GM12865 (cell line): ENCODE results near the gene MCM5.

Experiments
- DNase-seq: peaks from one replicate; pipeline ENCODE4 v3.0.0; 2010; ENCODE audit warnings: low read depth
- H3K4me3 ChIP-seq: 2 replicates; pipeline ENCODE4 v1.5.1; 2011; ENCODE audit warnings: mild to moderate bottlenecking, low read depth, low read length, control low read depth
- TF ChIP-seq, protein P1 (sequence below): IDR thresholded peaks from 2 replicates; pipeline ENCODE4 v1.5.1; 2011; ENCODE audit warnings: low read length, control low read depth, low read depth, inconsistent platforms; ENCODE audit not compliant: insufficient read depth; ENCODE audit errors: missing control alignments

MCM5 gene

DNA sequence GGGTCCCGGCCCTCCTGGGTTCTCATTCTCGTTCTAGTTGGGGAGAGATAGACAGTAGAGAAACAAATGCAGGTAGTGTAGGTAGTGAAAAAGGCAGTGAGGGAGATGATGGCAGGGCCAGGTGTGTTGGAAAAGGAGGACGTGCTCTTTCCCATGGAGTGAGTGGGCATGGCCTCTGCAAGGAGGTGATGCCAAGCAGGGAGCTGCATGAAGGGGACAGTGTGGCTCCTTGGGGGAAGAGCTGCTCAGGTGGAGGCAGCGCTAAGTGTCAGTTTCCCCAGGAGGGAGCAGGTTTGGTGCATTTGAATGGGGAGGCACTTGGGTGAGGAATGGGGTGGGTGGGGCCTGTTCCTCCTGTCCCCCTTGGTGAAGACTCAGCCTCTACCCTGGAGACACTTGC, 22.2 kb downstream of the MCM5 start:
- no peak for DNase-seq
- TF ChIP-seq, protein P1, sequence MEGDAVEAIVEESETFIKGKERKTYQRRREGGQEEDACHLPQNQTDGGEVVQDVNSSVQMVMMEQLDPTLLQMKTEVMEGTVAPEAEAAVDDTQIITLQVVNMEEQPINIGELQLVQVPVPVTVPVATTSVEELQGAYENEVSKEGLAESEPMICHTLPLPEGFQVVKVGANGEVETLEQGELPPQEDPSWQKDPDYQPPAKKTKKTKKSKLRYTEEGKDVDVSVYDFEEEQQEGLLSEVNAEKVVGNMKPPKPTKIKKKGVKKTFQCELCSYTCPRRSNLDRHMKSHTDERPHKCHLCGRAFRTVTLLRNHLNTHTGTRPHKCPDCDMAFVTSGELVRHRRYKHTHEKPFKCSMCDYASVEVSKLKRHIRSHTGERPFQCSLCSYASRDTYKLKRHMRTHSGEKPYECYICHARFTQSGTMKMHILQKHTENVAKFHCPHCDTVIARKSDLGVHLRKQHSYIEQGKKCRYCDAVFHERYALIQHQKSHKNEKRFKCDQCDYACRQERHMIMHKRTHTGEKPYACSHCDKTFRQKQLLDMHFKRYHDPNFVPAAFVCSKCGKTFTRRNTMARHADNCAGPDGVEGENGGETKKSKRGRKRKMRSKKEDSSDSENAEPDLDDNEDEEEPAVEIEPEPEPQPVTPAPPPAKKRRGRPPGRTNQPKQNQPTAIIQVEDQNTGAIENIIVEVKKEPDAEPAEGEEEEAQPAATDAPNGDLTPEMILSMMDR: no peak
- no peak overlapping the region for H3K4me3 ChIP-seq

DNA sequence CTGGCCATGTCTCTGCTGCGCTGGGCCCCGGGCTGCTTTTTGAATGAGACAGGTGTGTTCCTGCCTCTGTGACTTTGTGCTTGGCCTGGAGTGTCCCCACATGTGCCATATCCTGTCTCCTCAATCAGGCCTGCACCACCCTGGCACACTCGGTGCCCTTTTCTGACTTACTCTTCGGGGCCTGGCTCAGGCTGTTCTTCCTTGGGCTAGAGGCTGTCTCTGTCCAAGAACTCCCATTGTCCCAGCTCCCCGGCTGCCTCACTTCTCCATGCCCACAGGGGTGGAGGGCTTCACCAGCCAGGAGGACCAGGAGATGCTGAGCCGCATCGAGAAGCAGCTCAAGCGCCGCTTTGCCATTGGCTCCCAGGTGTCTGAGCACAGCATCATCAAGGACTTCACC, 23.0 kb downstream of the MCM5 start:
- TF ChIP-seq, protein P1: no peak
- H3K4me3 ChIP-seq: no peak overlapping the region
- no peak for DNase-seq

DNA sequence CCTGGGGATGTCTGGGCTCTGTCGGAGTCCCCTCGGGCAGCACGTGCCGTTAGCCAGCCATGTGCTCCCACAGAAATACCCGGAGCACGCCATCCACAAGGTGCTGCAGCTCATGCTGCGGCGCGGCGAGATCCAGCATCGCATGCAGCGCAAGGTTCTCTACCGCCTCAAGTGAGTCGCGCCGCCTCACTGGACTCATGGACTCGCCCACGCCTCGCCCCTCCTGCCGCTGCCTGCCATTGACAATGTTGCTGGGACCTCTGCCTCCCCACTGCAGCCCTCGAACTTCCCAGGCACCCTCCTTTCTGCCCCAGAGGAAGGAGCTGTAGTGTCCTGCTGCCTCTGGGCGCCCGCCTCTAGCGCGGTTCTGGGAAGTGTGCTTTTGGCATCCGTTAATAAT, 24.1 kb downstream of the MCM5 start:
- TF ChIP-seq, protein P1: no peak
- no peak for DNase-seq
- H3K4me3 ChIP-seq: no peak overlapping the region

DNA sequence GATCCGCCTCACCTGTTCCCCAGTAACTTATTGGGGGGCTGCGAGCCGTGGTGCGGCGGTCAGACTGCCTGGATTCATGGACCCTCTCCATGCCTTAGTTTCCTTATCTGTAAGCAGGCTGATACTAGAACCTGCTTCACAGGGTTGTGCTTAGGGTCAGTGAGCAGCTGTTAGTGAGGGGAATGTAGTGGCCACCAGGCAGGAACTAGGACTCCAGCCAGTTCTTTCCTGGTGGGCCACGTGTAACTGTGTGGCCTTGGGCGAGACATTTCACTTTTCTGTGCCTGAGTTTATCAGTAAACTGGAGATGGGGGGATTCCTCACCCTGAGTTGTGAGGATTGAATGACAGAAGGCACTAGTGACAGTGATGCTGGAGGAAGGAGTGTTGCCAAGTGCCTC, 24.8 kb downstream of the MCM5 start:
- DNase-seq: no peak
- no peak overlapping the region for H3K4me3 ChIP-seq
- TF ChIP-seq, protein P1: no peak

DNA sequence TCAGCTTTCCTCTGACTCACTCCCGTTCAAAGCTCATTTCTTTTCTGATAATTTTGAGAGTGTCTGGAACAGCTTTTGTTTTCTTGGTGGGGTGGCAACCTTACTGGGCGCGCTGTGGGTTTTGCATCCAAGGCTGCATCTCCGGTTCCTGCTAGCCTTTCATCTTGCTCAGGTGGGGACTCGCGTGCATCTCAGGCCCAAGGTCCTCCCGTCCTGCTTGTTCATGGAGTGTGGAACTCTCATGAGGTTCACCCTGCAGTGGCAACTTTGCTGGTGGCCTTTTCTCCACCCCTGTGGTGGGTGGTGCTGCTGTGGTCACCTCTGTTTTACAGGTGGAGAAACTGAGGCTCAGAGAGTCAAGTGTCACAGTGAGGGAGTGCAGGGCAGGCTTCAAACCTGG, 25.6 kb downstream of the MCM5 start:
- TF ChIP-seq, protein P1: no peak
- no peak overlapping the region for H3K4me3 ChIP-seq
- DNase-seq: no peak

DNA sequence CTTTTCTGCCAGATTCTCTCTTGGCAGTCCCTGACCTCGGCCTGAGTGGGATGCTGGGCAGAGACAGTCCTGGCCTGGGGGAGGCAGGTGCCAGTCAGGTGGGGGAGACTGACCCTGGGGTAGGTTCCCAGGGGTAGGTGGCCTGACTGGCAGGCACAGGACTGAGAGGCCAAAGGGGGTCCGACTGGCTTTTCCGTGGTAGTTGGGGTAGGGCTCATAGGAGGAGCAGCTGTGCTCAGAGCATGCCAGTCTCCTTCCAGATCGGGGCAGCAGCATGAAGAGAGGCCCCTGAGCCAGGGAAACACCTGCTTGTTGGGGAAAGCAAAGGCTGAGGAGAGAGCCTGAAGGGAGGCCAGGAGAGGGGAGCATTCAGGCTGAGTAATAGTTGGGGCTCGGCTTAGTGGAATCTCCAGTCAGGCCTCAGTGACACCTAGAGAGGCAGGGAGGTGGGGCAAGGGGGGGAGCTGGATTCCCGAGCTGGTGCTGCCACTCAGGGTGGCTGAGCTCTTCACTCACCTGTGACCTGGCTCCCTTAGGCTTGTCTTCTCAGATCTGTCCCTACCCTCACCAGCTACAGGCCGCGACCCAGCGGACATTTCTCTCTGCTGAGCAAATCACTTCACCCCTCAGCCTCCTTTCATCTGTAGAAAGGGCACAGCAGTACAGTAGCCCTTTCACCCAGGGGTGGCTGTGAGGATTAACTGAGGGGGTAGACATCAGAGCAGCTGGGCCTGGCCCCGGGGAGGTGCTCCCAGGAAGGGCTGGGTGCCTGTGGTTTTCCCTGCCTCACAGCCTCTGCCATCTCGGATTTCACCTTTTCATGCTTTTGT, 26.2 kb downstream of the MCM5 start:
- H3K4me3 ChIP-seq: no peak overlapping the region
- TF ChIP-seq, protein P1: no peak
- no peak for DNase-seq

DNA sequence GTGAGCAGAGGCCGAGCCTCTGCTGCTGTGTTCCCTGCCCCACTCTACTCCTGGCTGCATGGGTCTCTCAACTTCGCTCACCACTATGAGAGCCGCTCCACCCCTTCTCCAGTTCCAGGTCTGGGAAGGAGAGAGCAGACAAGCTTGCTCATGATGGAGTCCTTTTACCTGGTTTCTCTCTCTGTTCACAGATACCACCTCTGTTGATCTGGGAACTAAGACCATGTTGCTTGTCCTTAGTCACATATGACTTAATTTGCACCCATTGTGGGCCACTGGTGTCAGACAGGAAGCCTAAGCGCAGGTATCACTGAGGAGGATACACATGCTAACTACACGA, 26.8 kb downstream of the MCM5 start:
- H3K4me3 ChIP-seq: no peak overlapping the region
- no peak for DNase-seq
- TF ChIP-seq, protein P1: no peak
